ENCODE measurements around the gene ZER1.

Gene ZER1

DNA sequence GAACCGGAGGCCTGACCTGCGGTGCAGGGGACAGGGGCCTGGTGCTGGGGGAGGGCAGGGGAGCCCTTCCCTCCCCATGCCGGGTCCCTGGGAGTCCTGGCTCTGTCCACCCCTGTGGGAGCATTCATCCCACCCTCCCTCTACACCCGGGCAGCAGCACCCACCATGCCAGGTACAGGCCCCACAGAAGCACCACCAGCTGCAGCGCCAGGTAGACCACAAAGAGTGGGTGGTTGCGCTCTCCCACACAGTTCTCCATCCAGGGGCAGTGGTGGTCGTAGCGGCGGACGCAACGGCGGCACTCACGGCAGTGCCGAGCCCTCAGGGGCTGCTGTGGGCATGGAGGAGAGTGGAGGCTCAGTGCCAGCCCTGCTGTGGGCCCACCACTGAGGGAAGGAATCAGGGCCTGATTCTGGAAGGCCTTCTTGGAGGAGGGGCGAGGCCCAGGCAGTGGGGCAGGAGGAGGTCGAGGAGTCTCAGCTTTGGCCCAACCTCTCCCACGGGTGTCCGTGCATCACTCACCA is 50.2 kb downstream of the ZER1 start:
- H3K4me3 ChIP-seq (ENCODE audit: low read depth, low read length): no peak overlapping the region

DNA sequence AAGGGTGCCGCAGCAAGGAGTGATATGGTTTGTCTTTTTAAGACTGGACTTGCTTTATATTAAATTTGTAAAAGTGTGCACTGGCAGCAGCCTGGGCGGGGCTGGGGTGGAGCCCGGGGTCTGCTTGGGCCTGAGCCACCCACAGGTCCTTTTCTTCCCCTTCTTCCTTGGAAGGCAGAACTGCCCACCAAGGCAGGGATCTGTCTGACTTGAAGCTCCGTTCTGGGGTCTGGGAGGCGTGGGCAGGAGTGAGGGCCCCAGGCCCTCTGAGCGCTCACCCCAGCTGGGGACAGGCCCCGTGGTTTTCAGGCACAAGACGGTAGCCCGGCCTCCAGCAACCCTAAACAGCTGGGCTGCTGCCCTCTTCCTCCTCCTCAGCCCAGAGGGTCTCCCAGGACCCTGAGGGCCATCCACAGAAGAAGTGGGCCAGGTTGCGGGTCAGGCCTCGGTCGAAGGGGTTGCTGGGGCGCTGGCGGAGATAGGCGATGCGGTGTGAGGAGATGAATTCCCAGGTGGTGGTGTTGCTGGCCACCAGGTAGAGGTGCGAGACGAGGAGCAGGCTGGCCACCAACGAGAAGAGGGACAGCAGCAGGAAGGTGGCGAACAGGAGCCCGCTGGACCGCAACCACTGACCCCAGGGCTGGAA is 50.8 kb downstream of the ZER1 start:
- no peak overlapping the region for H3K4me3 ChIP-seq (ENCODE audit: low read depth, low read length)
- TF ChIP-seq, protein P1, sequence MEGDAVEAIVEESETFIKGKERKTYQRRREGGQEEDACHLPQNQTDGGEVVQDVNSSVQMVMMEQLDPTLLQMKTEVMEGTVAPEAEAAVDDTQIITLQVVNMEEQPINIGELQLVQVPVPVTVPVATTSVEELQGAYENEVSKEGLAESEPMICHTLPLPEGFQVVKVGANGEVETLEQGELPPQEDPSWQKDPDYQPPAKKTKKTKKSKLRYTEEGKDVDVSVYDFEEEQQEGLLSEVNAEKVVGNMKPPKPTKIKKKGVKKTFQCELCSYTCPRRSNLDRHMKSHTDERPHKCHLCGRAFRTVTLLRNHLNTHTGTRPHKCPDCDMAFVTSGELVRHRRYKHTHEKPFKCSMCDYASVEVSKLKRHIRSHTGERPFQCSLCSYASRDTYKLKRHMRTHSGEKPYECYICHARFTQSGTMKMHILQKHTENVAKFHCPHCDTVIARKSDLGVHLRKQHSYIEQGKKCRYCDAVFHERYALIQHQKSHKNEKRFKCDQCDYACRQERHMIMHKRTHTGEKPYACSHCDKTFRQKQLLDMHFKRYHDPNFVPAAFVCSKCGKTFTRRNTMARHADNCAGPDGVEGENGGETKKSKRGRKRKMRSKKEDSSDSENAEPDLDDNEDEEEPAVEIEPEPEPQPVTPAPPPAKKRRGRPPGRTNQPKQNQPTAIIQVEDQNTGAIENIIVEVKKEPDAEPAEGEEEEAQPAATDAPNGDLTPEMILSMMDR (IDR thresholded peaks at IDR 0.05; ENCODE audit: borderline replicate concordance, insufficient read depth, low read depth, low read length): no peak

More for the DNA sequence above, 50.2 kb downstream of the ZER1 start:
- TF ChIP-seq, protein P1 (IDR thresholded peaks at IDR 0.05; ENCODE audit: borderline replicate concordance, insufficient read depth, low read depth, low read length): no peak

DNA sequence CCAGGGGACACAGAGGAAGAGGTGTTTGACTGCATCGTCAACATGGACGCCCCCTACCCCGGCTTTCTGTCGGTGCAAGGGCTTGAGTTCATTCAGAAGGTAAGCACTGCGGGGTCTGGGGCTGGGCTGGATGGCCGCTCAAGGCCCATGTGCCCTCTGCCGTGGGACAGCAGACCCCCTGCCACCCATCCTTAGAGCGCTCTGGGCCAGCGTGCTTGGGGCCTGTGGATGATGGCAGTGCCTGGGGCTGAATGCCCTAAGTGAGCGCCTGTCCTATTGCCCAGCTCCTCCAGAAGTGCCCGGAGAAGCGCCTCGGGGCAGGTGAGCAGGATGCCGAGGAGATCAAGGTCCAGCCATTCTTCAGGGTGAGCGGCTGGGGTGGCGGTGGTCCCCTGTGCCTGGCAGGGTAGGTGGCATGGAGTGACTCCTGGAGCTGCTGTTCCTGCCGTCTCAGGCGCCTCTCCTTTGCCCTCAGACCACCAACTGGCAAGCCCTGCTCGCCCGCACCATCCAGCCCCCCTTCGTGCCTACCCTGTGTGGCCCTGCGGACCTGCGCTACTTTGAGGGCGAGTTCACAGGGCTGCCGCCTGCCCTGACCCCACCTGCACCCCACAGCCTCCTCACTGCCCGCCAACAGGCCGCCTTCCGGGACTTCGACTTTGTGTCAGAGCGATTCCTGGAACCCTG is 51.7 kb downstream of the ZER1 start:
- no peak overlapping the region for H3K4me3 ChIP-seq (ENCODE audit: low read depth, low read length)
- TF ChIP-seq, protein P1 (IDR thresholded peaks at IDR 0.05; ENCODE audit: borderline replicate concordance, insufficient read depth, low read depth, low read length): no peak

DNA sequence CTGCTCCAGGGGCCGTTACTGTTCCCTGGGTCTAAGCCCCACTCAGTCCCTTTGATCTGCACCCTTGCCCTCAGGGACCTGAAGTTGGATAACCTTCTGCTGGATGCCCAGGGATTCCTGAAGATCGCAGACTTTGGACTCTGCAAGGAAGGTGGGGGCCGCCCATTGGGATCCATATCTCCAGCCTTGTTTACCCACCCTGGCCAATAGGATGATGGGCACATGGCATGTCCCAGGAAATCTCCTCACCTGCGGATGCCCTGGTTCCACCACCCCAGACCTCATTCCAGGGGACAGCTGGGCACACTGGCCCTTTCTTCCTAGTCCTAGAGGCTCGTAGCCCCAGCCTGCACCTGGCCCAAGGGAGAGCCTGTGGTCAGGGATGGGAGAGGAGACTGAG is 53.3 kb downstream of the ZER1 start:
- TF ChIP-seq, protein P1 (IDR thresholded peaks at IDR 0.05; ENCODE audit: borderline replicate concordance, insufficient read depth, low read depth, low read length): no peak
- no peak overlapping the region for H3K4me3 ChIP-seq (ENCODE audit: low read depth, low read length)

DNA sequence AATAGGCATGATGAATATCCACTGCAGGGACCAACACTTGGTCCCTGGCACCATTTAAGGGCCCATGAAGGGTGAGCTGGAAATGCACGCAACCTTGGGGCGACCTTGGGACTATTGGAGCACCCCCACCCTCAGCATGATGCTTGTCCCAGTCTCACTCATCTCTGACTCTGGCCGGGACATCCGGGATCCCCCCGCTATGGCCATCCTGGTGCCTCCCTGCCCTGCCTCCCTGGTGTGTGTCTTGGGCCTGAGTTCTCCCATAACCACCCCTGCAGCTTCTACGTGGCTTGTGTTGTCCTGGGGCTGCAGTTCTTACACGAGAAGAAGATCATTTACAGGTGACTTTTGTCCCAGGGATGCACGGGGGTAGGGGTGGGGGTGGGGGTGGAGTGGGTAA is 53.7 kb downstream of the ZER1 start:
- H3K4me3 ChIP-seq (ENCODE audit: low read depth, low read length): no peak overlapping the region
- TF ChIP-seq, protein P1 (IDR thresholded peaks at IDR 0.05; ENCODE audit: borderline replicate concordance, insufficient read depth, low read depth, low read length): no peak

DNA sequence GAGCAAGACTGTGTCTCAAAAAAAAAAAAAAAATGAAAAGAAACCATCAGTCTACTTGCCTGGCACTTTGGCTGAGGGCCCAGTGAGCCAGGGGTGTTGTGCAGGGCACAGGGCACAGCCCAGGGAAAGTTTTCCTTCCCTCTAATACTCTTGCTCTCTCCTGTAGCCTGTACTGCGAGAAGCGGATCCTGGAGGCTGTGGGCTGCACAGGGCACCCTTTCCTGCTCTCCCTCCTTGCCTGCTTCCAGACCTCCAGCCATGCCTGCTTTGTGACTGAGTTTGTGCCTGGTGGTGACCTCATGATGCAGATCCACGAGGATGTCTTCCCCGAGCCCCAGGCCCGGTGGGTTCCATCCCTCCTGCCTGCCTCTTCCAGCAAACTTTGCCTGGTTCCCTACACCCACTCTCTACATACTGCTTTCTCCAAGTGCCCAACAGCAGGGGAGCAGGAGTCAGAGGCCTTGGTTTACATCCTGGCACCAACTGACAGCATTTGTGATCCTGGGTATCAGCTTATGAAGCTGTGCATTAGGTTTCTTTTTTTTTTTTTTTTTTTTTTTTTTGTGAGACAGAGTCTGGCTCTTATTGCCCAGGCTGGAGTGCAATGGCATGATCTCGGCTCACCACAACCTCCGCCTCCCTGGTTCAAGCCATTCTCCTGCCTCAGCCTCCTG is 55.0 kb downstream of the ZER1 start:
- no peak overlapping the region for H3K4me3 ChIP-seq (ENCODE audit: low read depth, low read length)
- TF ChIP-seq, protein P1 (IDR thresholded peaks at IDR 0.05; ENCODE audit: borderline replicate concordance, insufficient read depth, low read depth, low read length): no peak

Measured in GM12875 (cell line).